NCI-H1694 treated with DMSO at 0.1 percent for 48 hours (cell line): ENCODE data around the gene DDRGK1.
"Not testable (repeated sequence)": the region's sequence is repeated elsewhere in the genome, so short reads cannot be mapped to it uniquely, and the experiment has no call there.

Experiments used
- DNase-seq: peaks from one replicate; lab custom pipeline; 2025; lab: John Stamatoyannopoulos, UW

DDRGK1 gene

GRCh38 chr20:3164763-3165410 lies 39.6 kb downstream of the DDRGK1 start:
- no peak for DNase-seq

- DNase-seq: no peak
These were observed 40.3 kb downstream of the DDRGK1 start for GRCh38 chr20:3164043-3164762.

- peak; percentile 43 for DNase-seq
These were observed 41.1 kb downstream of the DDRGK1 start for GRCh38 chr20:3163099-3164042.

DNA sequence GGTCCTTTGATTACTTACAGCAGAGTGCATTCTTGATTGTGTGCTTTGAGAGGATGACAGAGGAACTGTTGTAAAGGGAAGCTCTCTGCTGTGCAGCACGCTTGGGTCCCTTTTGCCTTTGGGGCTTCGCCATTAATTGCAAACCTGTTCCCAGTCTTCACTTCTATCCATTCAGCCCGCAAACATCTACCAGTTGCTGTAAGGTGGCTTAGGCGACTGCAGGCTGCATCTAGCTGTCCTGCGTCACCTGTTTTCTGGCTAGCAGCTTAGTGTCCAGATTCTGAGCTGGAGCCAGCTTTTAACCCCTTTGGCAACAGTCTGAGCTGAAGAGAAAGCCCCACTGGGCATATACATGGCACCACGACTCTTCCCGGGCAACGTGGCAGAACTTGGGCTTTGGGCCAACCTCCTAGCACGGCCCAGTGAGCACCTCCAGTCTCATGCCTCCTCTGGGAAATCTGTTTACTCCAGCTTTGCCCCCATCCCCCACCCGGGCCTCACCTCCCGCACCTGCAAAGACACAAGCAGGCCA lies 42.3 kb downstream of the DDRGK1 start:
- DNase-seq: peak; percentile 70

DNA sequence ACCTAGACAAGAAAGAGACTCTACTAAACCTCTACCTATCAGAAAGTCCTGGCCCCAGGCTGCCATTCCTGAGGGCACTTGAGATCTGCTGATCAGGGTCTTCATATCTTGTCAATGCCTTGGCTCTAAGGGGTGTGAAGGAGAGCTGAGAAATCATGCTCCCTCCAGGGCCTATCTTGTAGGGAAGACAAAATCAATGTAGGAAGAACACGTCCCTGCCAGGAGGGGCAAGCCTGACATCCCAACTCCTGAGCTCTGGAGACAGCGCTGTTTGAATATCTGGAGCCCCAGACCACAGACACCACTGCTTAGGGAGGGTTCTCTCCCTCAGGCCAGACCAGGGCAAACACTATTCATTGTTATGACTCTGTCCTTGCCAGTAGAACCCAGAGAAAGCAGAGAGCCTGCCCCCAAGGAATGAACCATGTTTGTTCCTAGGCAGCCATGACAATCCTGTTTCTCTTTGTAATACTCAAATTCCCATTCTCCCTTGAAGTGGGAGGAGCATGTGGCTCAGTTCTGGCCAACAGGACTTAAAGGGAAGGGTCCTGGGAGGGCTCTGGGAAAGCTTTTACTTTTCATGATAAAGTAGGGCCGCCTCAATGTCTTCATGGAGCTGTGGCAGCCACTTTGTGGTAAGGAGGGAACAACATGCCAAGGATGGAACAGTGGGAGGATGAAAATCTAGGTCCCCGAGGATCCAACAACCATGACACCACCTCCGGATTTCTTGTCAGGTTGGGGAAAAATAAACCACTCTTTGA lies 43.0 kb downstream of the DDRGK1 start:
- no peak for DNase-seq

DNA sequence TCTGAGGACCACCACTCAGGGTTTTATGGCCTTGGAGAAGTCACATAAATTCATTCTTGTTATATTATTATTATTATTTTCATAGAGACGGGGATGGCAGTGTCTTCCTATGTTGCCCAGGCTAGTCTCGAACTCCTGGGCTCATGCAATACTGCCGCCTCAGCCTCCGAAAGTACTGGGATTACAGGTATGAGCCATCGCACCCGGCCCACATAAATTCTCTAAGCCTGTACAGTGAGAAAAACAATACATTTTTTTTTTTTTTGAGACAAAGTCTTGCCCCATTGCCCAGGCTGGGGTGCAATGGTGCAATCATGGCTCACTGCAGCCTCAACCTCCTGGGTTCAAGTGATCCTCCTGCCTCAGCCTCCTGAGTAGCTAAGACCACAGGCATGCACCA lies 44.1 kb downstream of the DDRGK1 start:
- no peak for DNase-seq

- DNase-seq: no peak
These were observed 45.5 kb downstream of the DDRGK1 start for GRCh38 chr20:3158968-3159431.

- no peak for DNase-seq
These were observed 46.7 kb downstream of the DDRGK1 start for GRCh38 chr20:3157817-3158216.

- no peak for DNase-seq
These were observed 47.5 kb downstream of the DDRGK1 start for GRCh38 chr20:3156811-3157619.

GRCh38 chr20:3152057-3152644 lies 52.3 kb downstream of the DDRGK1 start:
- not testable (repeated sequence) for DNase-seq

DNA sequence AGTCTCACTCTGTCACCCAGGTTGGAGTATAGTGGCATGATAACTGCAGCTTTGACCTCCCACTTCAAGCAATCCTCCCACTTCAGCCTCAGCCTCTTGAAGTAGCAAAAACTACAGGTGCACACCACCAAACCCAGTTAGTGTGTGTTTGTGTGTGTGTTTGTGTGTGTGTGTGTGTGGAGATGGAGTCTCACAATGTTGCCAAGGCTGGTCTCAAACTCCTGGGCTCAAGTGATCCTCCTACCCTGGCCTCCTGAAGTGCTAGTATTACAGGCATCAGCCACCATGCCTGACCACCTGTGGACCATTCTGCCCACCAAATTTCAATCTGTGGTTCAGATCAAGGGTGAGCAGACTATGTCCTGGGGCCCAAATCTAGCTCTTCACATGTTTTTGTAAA lies 53.6 kb downstream of the DDRGK1 start:
- no peak for DNase-seq

- no peak for DNase-seq
These were observed 57.6 kb downstream of the DDRGK1 start for GRCh38 chr20:3146732-3147341.

DNA sequence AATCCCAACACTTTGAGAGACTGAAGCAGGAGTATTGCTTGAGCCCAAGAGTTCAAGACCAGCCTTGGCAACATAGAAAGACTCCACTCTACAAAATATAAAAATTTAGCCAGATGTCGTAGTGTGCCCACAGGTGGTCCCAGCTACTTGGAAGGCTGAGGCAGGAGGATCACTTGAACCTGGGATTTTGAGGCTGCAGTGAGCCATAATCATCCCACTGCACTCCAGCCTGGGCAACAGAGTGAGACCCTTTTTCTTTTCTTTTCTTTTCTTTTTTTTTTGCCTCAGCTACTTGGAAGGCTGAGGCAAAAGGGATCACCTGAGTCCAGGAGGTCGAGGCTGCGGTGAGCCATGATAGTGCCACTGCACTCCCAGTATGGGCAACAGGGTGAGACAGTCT lies 62.7 kb downstream of the DDRGK1 start:
- DNase-seq: no peak
